Measurements from ENCODE around the gene FOCAD. TPM values are rescaled to one million over a fixed set of nuclear protein-coding genes. Genes with fewer than 3 reads are reported as not detected.
A peak's percentile ranks its signal among the peaks of the same experiment; 100 is the strongest.

Gene FOCAD
- total RNA-seq, 2 donors from 2014 or later = 51.6 to 56.8 TPM

DNA sequence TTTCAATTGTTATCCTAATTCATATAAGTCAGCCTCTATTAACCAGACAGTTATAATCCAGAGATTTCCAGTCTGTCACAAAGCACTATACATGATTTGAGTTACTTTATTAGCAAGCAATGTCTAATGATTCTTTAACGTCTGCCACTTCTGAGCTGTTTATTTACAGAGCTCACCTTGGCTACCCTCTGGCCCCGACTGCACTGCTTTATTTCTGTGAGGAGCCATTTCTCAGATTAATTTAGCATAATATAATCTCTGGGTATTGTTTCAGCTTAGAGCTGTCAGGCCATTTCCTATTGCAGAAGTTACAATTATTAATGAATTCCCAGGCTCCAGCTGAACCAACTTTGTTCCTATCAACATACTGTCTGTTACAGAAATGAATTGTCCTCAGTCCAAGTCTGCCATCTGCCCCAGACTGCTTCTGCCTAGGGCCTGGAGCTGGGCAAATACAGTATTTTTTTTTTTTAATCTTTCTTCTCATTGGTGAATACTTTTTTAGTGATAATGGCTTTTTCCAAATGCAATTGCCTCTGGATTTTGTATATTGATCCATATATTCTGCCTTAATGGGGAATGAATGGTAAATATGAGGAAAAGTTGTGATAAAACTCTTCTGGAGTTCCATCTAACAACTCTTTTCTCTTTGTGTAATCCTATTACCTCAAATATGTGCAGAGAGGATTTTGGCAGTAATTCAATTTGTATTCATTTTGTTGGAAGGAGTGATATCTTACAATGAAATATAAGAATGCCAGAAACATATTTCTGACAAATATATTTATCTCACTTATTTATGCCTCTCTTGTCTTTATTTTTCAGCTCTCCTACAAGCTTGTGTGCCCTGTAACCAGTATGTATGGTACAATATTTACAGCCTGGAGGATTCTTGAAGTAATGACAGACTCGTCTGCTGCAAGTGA is 104.7 kb downstream of the FOCAD start:
- Histone ChIP-seq H3K9ac (ENCODE audit: extremely low read depth, low read length, poor library complexity, severe bottlenecking) (no peak overlapping the region), H3K27ac (ENCODE audit: low read depth, low read length) (no peak overlapping the region), H3K36me3 (ENCODE audit: control insufficient read depth, insufficient read depth, low read length) (peaks cover 9% of the 10 kb centered on the region), H3K27me3 (ENCODE audit: control insufficient read depth, insufficient read depth, low read length, poor library complexity, severe bottlenecking) (no peaks in the 10 kb centered on the region), H3K4me3 (ENCODE audit: low read length) (no peak overlapping the region), H3K9me3 (ENCODE audit: control insufficient read depth, low read length) (no peaks in the 10 kb centered on the region), H3K4me1 (ENCODE audit: control insufficient read depth, insufficient read depth, low read length) (peaks cover 13% of the 10 kb centered on the region)
- Mint-ChIP-seq H3K36me3 (ENCODE audit: low read depth) (peaks cover 16% of the 10 kb centered on the region), H3K27ac (no peak overlapping the region), H3K4me3 (no peak overlapping the region), H3K4me1 (peaks cover 54% of the 10 kb centered on the region), H3K27me3 (ENCODE audit: insufficient read depth) (peaks cover 4% of the 10 kb centered on the region), H3K9me3 (no peaks in the 10 kb centered on the region)
- TF ChIP-seq, protein P1, sequence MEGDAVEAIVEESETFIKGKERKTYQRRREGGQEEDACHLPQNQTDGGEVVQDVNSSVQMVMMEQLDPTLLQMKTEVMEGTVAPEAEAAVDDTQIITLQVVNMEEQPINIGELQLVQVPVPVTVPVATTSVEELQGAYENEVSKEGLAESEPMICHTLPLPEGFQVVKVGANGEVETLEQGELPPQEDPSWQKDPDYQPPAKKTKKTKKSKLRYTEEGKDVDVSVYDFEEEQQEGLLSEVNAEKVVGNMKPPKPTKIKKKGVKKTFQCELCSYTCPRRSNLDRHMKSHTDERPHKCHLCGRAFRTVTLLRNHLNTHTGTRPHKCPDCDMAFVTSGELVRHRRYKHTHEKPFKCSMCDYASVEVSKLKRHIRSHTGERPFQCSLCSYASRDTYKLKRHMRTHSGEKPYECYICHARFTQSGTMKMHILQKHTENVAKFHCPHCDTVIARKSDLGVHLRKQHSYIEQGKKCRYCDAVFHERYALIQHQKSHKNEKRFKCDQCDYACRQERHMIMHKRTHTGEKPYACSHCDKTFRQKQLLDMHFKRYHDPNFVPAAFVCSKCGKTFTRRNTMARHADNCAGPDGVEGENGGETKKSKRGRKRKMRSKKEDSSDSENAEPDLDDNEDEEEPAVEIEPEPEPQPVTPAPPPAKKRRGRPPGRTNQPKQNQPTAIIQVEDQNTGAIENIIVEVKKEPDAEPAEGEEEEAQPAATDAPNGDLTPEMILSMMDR (conservative IDR thresholded peaks at IDR 0.05) = no peak
- DNase-seq = no peak
- 83% methylated on average over 3 of the region's 3 CpGs; no CpG with 5 or more reads in 1 of the 2 experiments for WGBS, 2 experiments (ENCODE audit: insufficient coverage in 1 of 2, insufficient read length in 1 of 2)

DNA sequence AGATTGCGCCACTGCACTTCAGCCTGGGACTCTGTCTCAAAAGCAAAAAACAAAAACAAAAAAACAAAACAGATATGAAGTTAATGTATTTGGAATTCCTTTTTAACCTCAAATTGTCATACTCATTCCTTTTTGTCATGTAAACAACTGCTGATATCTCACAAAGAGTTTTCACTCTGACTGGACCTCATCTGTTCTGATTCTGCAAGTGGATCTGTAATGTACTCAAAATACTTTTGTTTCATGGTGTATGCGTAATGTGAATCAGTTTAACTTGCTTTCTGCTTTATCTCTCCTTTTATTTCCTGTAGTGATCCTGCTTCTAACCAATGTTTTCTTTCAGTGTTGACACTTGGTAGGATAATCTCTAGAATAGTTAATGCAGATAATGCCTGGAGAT is 106.7 kb downstream of the FOCAD start:
- Histone ChIP-seq H3K4me1 (ENCODE audit: control insufficient read depth, insufficient read depth, low read length) (peaks cover 13% of the 10 kb centered on the region), H3K9me3 (ENCODE audit: control insufficient read depth, low read length) (no peaks in the 10 kb centered on the region), H3K36me3 (ENCODE audit: control insufficient read depth, insufficient read depth, low read length) (peaks cover 9% of the 10 kb centered on the region), H3K4me3 (ENCODE audit: low read length) (no peak overlapping the region), H3K27ac (ENCODE audit: low read depth, low read length) (no peak overlapping the region), H3K27me3 (ENCODE audit: control insufficient read depth, insufficient read depth, low read length, poor library complexity, severe bottlenecking) (no peaks in the 10 kb centered on the region), H3K9ac (ENCODE audit: extremely low read depth, low read length, poor library complexity, severe bottlenecking) (no peak overlapping the region)
- TF ChIP-seq, protein P1 (conservative IDR thresholded peaks at IDR 0.05) = no peak
- Mint-ChIP-seq H3K27me3 (ENCODE audit: insufficient read depth) (peaks cover 4% of the 10 kb centered on the region), H3K4me1 (peaks cover 46% of the 10 kb centered on the region), H3K9me3 (peaks cover 4% of the 10 kb centered on the region), H3K36me3 (ENCODE audit: low read depth) (peaks cover 18% of the 10 kb centered on the region), H3K4me3 (peak overlapping the region; percentile 7), H3K27ac (no peak overlapping the region)
- no peak for DNase-seq
- WGBS, 2 experiments (ENCODE audit: insufficient coverage in 1 of 2, insufficient read length in 1 of 2) = 94% methylated on average over 2 of the region's 2 CpGs; no CpG with 5 or more reads in 1 of the 2 experiments

DNA sequence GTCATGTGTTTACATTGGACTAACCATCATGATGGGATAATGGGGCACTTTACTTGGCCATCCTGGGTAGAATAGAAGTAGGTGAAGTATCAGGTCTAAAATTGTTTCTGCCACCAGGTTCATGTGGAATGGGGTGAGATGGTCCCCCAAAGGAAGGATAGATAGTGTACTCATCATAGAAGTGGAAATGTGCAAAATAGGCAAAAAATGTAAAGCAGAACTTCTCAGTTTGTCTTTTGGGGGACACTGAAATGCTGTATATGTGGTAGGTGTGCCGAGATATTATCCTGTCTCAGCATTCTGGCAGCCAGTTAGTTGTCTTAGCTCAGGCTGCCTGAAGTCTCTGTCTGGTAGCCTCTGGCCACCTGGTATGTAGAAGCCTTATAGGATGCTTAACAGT is 107.6 kb downstream of the FOCAD start:
- Histone ChIP-seq H3K4me3 (ENCODE audit: low read length) (no peak overlapping the region), H3K9me3 (ENCODE audit: control insufficient read depth, low read length) (no peaks in the 10 kb centered on the region), H3K27ac (ENCODE audit: low read depth, low read length) (no peak overlapping the region), H3K9ac (ENCODE audit: extremely low read depth, low read length, poor library complexity, severe bottlenecking) (no peak overlapping the region), H3K4me1 (ENCODE audit: control insufficient read depth, insufficient read depth, low read length) (peaks cover 13% of the 10 kb centered on the region), H3K36me3 (ENCODE audit: control insufficient read depth, insufficient read depth, low read length) (peaks cover 9% of the 10 kb centered on the region), H3K27me3 (ENCODE audit: control insufficient read depth, insufficient read depth, low read length, poor library complexity, severe bottlenecking) (no peaks in the 10 kb centered on the region)
- peaks cover 9% of the 10 kb centered on the region for H3K9me3 Mint-ChIP-seq
- WGBS, 2 experiments (ENCODE audit: insufficient coverage in 1 of 2, insufficient read length in 1 of 2) = 85% methylated on average over 1 of the region's 1 CpG; no CpG with 5 or more reads in 1 of the 2 experiments
- peaks cover 21% of the 10 kb centered on the region for H3K36me3 Mint-ChIP-seq (ENCODE audit: low read depth)
- no peak for DNase-seq
- H3K4me3 Mint-ChIP-seq = no peak overlapping the region
- peaks cover 4% of the 10 kb centered on the region for H3K27me3 Mint-ChIP-seq (ENCODE audit: insufficient read depth)
- no peak overlapping the region for H3K27ac Mint-ChIP-seq
- TF ChIP-seq, protein P1 (conservative IDR thresholded peaks at IDR 0.05) = no peak
- H3K4me1 Mint-ChIP-seq = peaks cover 42% of the 10 kb centered on the region
